Measurements from ENCODE around the gene PPARG. TPM values are rescaled to one million over a fixed set of nuclear protein-coding genes. Genes with fewer than 3 reads are reported as not detected.

PPARG gene
- total and polyA plus RNA-seq, 2 of the 13 experiments (the other 11 are each of a cell fraction or from before 2014, with no cell fraction given), result 13.9 to 58.3 TPM

DNA sequence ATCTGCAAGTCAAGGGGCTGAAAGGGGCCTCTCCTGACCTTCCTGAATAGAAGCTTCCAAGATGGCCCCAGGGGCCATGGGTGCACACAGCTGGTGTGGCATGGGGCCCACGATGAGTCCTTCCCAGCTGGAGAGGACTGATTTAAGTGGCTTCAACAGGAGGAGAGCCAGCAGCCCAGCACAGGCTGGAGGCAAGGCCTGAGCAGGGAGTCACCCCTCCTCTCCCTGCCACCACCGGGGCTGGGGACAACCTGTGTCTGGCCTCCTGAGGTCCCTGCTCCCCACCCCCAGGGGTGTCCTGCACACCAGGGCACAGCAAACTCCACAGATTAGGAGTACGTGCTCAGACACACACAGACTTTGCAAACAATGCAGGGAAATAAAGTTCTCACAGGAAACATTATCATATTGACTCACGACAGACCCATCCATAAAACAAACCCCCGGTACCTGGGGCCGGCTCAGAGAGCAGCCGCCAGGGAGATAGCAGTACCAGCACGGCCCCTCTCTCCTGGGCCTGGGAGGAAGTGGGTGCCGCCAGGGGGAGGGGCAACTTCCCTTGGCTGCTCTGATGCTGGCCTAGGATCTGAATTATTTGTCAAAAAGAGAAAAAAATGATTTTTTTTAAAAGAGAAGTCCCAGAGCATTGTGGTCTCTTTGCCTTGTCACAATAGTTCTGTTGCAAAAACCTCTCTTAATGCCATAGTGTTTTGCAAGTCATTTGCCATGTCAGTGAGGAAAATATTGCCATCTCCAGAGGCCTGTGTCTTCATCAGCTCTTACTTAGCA, 173.5 kb downstream of the PPARG start (continued):
- TF ChIP-seq ZBTB40 (IDR thresholded peaks at IDR 0.05) (no peak), ZBTB40 (CRISPR knock-in tag; IDR thresholded peaks at IDR 0.05) (peak; percentile 82; the same call in 1 of the 2 replicates), TEAD3 (CRISPR knock-in tag; optimal IDR thresholded peaks at IDR 0.05; ENCODE audit: borderline replicate concordance) (peak; percentile 10), ZFP36 (IDR thresholded peaks at IDR 0.05; ENCODE audit: borderline replicate concordance, low read depth, low read length, partially characterized antibody) (no peak), ZNF441 (CRISPR knock-in tag; IDR thresholded peaks at IDR 0.05; ENCODE audit: borderline replicate concordance) (peak; percentile 37; the same call in 1 of the 2 replicates), NONO (IDR thresholded peaks at IDR 0.05) (no peak), NONO (CRISPR knock-in tag; conservative IDR thresholded peaks at IDR 0.05) (peak; percentile 69; the same call in 1 of the 2 replicates), XRCC5 (optimal IDR thresholded peaks at IDR 0.05; ENCODE audit: low read length) (peak; percentile 40), SAP130 (CRISPR knock-in tag; IDR thresholded peaks at IDR 0.05; ENCODE audit: low read depth) (peak; percentile 75), ZNF598 (CRISPR knock-in tag; IDR thresholded peaks at IDR 0.05; ENCODE audit: borderline replicate concordance) (peak; percentile 20; the same call in 1 of the 2 replicates), BORCS8-MEF2B (CRISPR knock-in tag; IDR thresholded peaks at IDR 0.05) (no peak), ZNF563 (CRISPR knock-in tag; IDR thresholded peaks at IDR 0.05) (0 out of 2 replicates have a peak, but pooled peaks have one; percentile 24)
- TF ChIP-seq, protein P1, sequence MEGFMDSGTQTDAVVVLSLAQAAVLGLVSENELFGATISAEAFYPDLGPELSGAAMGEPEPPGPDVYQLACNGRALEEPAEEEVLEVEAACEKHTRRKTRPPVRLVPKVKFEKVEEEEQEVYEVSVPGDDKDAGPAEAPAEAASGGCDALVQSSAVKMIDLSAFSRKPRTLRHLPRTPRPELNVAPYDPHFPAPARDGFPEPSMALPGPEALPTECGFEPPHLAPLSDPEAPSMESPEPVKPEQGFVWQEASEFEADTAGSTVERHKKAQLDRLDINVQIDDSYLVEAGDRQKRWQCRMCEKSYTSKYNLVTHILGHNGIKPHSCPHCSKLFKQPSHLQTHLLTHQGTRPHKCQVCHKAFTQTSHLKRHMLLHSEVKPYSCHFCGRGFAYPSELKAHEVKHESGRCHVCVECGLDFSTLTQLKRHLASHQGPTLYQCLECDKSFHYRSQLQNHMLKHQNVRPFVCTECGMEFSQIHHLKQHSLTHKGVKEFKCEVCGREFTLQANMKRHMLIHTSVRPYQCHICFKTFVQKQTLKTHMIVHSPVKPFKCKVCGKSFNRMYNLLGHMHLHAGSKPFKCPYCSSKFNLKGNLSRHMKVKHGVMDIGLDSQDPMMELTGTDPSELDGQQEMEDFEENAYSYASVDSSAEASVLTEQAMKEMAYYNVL (CRISPR knock-in tag; IDR thresholded peaks at IDR 0.05; ENCODE audit: borderline replicate concordance), result 0 out of 2 replicates have a peak, but pooled peaks have one; percentile 48

All from HepG2 (cell line).